ENCODE results near the gene TMC8. TPM values are rescaled to one million over a fixed set of nuclear protein-coding genes. Genes with fewer than 3 reads are reported as not detected.

Gene TMC8
- total and polyA plus RNA-seq, 2 of the 8 experiments (the other 6 are each of a cell fraction or from before 2014, with no cell fraction given): 1.00 to 2.8 TPM

GRCh38 chr17:78142119-78142861 is 11.7 kb downstream of the TMC8 start (continued):
- no peak for TF ChIP-seq NRF1 (IDR thresholded peaks at IDR 0.05; ENCODE audit: low read depth, low read length)
- TF ChIP-seq SIRT6 (IDR thresholded peaks at IDR 0.05; ENCODE audit: low read length): no peak
- TF ChIP-seq EZH2 (IDR thresholded peaks at IDR 0.05; ENCODE audit: low read depth, low read length, severe bottlenecking): no peak
- TF ChIP-seq SP4 (IDR thresholded peaks at IDR 0.05; ENCODE audit: low read length): no peak
- TF ChIP-seq JUND (IDR thresholded peaks at IDR 0.05; ENCODE audit: low read length): no peak
- no peak for TF ChIP-seq POLR2A (IDR thresholded peaks at IDR 0.05; ENCODE audit: control extremely low read depth in 1 of 2, low read depth in 2 of 2, low read length in 2 of 2)
- TF ChIP-seq SIX5 (IDR thresholded peaks at IDR 0.05; ENCODE audit: low read depth, low read length): no peak
- TF ChIP-seq TAF1 (IDR thresholded peaks at IDR 0.05; ENCODE audit: low read depth, low read length): no peak

Measured in H1 (cell line).